ENCODE measurements around the gene HIC1. TPM values are rescaled to one million over a fixed set of nuclear protein-coding genes. Genes with fewer than 3 reads are reported as not detected.
"Not testable (repeated sequence)": the region's sequence is repeated elsewhere in the genome, so short reads cannot be mapped to it uniquely, and the experiment has no call there.

The HIC1 gene
- 31.4 TPM for total RNA-seq
- 19.2 TPM for polyA plus RNA-seq

- Histone ChIP-seq H3K4me1 (ENCODE audit: insufficient read depth) (peaks cover 2% of the 10 kb centered on the region), H3K36me3 (ENCODE audit: insufficient read depth) (no peaks in the 10 kb centered on the region), H3K4me3 (ENCODE audit: low read depth, low read length) (peak within 1 kb of the TSS; percentile 54), H3K27ac (ENCODE audit: low read depth) (peak within 1 kb of the TSS; percentile 83)
- no peak for DNase-seq (ENCODE audit: extremely low spot score)
- WGBS = 1% methylated on average over 72 of the region's 72 CpGs
Observed at GRCh38 chr17:2054512-2055291, at the start of gene HIC1. HIC1 (plus strand) TSS chr17:2055103; CDS start chr17:2056691, 1,588 bp downstream.

- Histone ChIP-seq H3K36me3 (ENCODE audit: insufficient read depth) (no peaks in the 10 kb centered on the region), H3K27ac (ENCODE audit: low read depth) (no peak overlapping the region), H3K4me3 (ENCODE audit: low read depth, low read length) (no peak overlapping the region), H3K4me1 (ENCODE audit: insufficient read depth) (no peaks in the 10 kb centered on the region)
- WGBS = 87% methylated on average over 15 of the region's 15 CpGs
- DNase-seq (ENCODE audit: extremely low spot score) = no peak
Observed at GRCh38 chr17:2008332-2009126, 46.4 kb upstream of the HIC1 start.

- no peak for DNase-seq (ENCODE audit: extremely low spot score)
- H3K4me3 ChIP-seq (ENCODE audit: low read depth, low read length) = no peak overlapping the region
- no peaks in the 10 kb centered on the region for H3K4me1 ChIP-seq (ENCODE audit: insufficient read depth)
- no peak overlapping the region for H3K27ac ChIP-seq (ENCODE audit: low read depth)
- 99% methylated on average over 10 of the region's 10 CpGs for WGBS
- H3K36me3 ChIP-seq (ENCODE audit: insufficient read depth) = no peaks in the 10 kb centered on the region
Observed at GRCh38 chr17:2009737-2010136, 45.2 kb upstream of the HIC1 start.

GRCh38 chr17:2011411-2012371, 43.2 kb upstream of the HIC1 start:
- 25% methylated on average over 24 of the region's 24 CpGs for WGBS
- H3K36me3 ChIP-seq (ENCODE audit: insufficient read depth) = no peaks in the 10 kb centered on the region
- no peak overlapping the region for H3K4me3 ChIP-seq (ENCODE audit: low read depth, low read length)
- no peak for DNase-seq (ENCODE audit: extremely low spot score)
- H3K4me1 ChIP-seq (ENCODE audit: insufficient read depth) = no peaks in the 10 kb centered on the region
- H3K27ac ChIP-seq (ENCODE audit: low read depth) = peak overlapping the region; percentile 4

GRCh38 chr17:2012499-2012898, 42.4 kb upstream of the HIC1 start:
- no peak for DNase-seq (ENCODE audit: extremely low spot score)
- no peaks in the 10 kb centered on the region for H3K36me3 ChIP-seq (ENCODE audit: insufficient read depth)
- H3K4me3 ChIP-seq (ENCODE audit: low read depth, low read length) = no peak overlapping the region
- 94% methylated on average over 4 of the region's 4 CpGs for WGBS
- H3K27ac ChIP-seq (ENCODE audit: low read depth) = no peak overlapping the region
- H3K4me1 ChIP-seq (ENCODE audit: insufficient read depth) = no peaks in the 10 kb centered on the region

GRCh38 chr17:2013220-2013993, 41.5 kb upstream of the HIC1 start:
- WGBS = 97% methylated on average over 6 of the region's 6 CpGs
- H3K27ac ChIP-seq (ENCODE audit: low read depth); H3K4me3 ChIP-seq (ENCODE audit: low read depth, low read length); DNase-seq (ENCODE audit: extremely low spot score); H3K36me3 ChIP-seq (ENCODE audit: insufficient read depth); H3K4me1 ChIP-seq (ENCODE audit: insufficient read depth): not testable (repeated sequence)

- no peak overlapping the region for H3K27ac ChIP-seq (ENCODE audit: low read depth)
- no peak for DNase-seq (ENCODE audit: extremely low spot score)
- H3K4me3 ChIP-seq (ENCODE audit: low read depth, low read length) = no peak overlapping the region
- no peaks in the 10 kb centered on the region for H3K4me1 ChIP-seq (ENCODE audit: insufficient read depth)
- 90% methylated on average over 1 of the region's 1 CpG for WGBS
- H3K36me3 ChIP-seq (ENCODE audit: insufficient read depth) = no peaks in the 10 kb centered on the region
Observed at GRCh38 chr17:2013994-2014317, 40.9 kb upstream of the HIC1 start.

GRCh38 chr17:2015314-2015713, 39.6 kb upstream of the HIC1 start:
- no peaks in the 10 kb centered on the region for H3K36me3 ChIP-seq (ENCODE audit: insufficient read depth)
- H3K4me1 ChIP-seq (ENCODE audit: insufficient read depth) = no peaks in the 10 kb centered on the region
- WGBS = 87% methylated on average over 14 of the region's 14 CpGs
- no peak for DNase-seq (ENCODE audit: extremely low spot score)
- H3K27ac ChIP-seq (ENCODE audit: low read depth) = no peak overlapping the region
- H3K4me3 ChIP-seq (ENCODE audit: low read depth, low read length) = no peak overlapping the region

GRCh38 chr17:2016494-2016893, 38.4 kb upstream of the HIC1 start:
- DNase-seq (ENCODE audit: extremely low spot score) = no peak
- no peak overlapping the region for H3K4me3 ChIP-seq (ENCODE audit: low read depth, low read length)
- no peaks in the 10 kb centered on the region for H3K4me1 ChIP-seq (ENCODE audit: insufficient read depth)
- no peaks in the 10 kb centered on the region for H3K36me3 ChIP-seq (ENCODE audit: insufficient read depth)
- H3K27ac ChIP-seq (ENCODE audit: low read depth) = no peak overlapping the region
- WGBS = 89% methylated on average over 20 of the region's 20 CpGs

- no peak overlapping the region for H3K27ac ChIP-seq (ENCODE audit: low read depth)
- no peak overlapping the region for H3K4me3 ChIP-seq (ENCODE audit: low read depth, low read length)
- no peaks in the 10 kb centered on the region for H3K4me1 ChIP-seq (ENCODE audit: insufficient read depth)
- no peaks in the 10 kb centered on the region for H3K36me3 ChIP-seq (ENCODE audit: insufficient read depth)
- WGBS = 86% methylated on average over 19 of the region's 19 CpGs
- DNase-seq (ENCODE audit: extremely low spot score) = no peak
Observed at GRCh38 chr17:2017274-2017941, 37.5 kb upstream of the HIC1 start.

- Histone ChIP-seq H3K4me1 (ENCODE audit: insufficient read depth) (peaks cover 1% of the 10 kb centered on the region), H3K27ac (ENCODE audit: low read depth) (no peak overlapping the region), H3K4me3 (ENCODE audit: low read depth, low read length) (no peak overlapping the region), H3K36me3 (ENCODE audit: insufficient read depth) (no peaks in the 10 kb centered on the region)
- WGBS = 74% methylated on average over 24 of the region's 24 CpGs
- DNase-seq (ENCODE audit: extremely low spot score) = no peak
Observed at GRCh38 chr17:2018716-2019510, 36.0 kb upstream of the HIC1 start.

- Histone ChIP-seq H3K4me1 (ENCODE audit: insufficient read depth) (peaks cover 1% of the 10 kb centered on the region), H3K4me3 (ENCODE audit: low read depth, low read length) (no peak overlapping the region), H3K36me3 (ENCODE audit: insufficient read depth) (no peaks in the 10 kb centered on the region), H3K27ac (ENCODE audit: low read depth) (no peak overlapping the region)
- WGBS = 73% methylated on average over 8 of the region's 8 CpGs
- DNase-seq (ENCODE audit: extremely low spot score) = no peak
Observed at GRCh38 chr17:2019723-2020122, 35.2 kb upstream of the HIC1 start.

All from urinary bladder (tissue), 4 donors.